ENCODE measurements around the gene SLC26A1. TPM values are rescaled to one million over a fixed set of nuclear protein-coding genes. Genes with fewer than 3 reads are reported as not detected.

Gene SLC26A1
- total and polyA plus RNA-seq, 2 of the 13 experiments (the other 11 are each of a cell fraction or from before 2014, with no cell fraction given), result 5.4 to 22.9 TPM

GRCh38 chr4:992297-993110 lies 700 bp downstream of the SLC26A1 start (continued):
- peak; percentile 91 for TF ChIP-seq TCF7 (IDR thresholded peaks at IDR 0.05; ENCODE audit: low read depth)
- no peak for TF ChIP-seq E2F1 (CRISPR knock-in tag; IDR thresholded peaks at IDR 0.05)
- peak; percentile 73 for TF ChIP-seq ZFY (CRISPR knock-in tag; IDR thresholded peaks at IDR 0.05)
- no peak for TF ChIP-seq PTBP1 (IDR thresholded peaks at IDR 0.05; ENCODE audit: low read depth, low read length, poor library complexity, severe bottlenecking)
- no peak for TF ChIP-seq ZSCAN12 (CRISPR knock-in tag; IDR thresholded peaks at IDR 0.05)
- 0 out of 2 replicates have a peak, but pooled peaks have one; percentile 63 for TF ChIP-seq ZSCAN25 (CRISPR knock-in tag; IDR thresholded peaks at IDR 0.05)
- peak; percentile 79 for TF ChIP-seq KDM2A (CRISPR knock-in tag; IDR thresholded peaks at IDR 0.05; ENCODE audit: borderline replicate concordance, low read depth)
- peak; percentile 93 for TF ChIP-seq ZNF563 (CRISPR knock-in tag; IDR thresholded peaks at IDR 0.05)
- no peak for TF ChIP-seq CEBPZ (IDR thresholded peaks at IDR 0.05; ENCODE audit: low read length)
- peak; percentile 21 for TF ChIP-seq MED8 (CRISPR knock-in tag; IDR thresholded peaks at IDR 0.05; ENCODE audit: insufficient replicate concordance)
- TF ChIP-seq ZSCAN9 (CRISPR knock-in tag; IDR thresholded peaks at IDR 0.05; ENCODE audit: borderline replicate concordance), result peak; percentile 77
- TF ChIP-seq ZNF12 (CRISPR knock-in tag; IDR thresholded peaks at IDR 0.05), result peak; percentile 57; the same call in 1 of the 2 replicates
- peak; percentile 85 for TF ChIP-seq NR2C2 (CRISPR knock-in tag; IDR thresholded peaks at IDR 0.05; ENCODE audit: borderline replicate concordance)
- TF ChIP-seq PAX8 (CRISPR knock-in tag; IDR thresholded peaks at IDR 0.05; ENCODE audit: borderline replicate concordance), result 0 out of 2 replicates have a peak, but pooled peaks have one; percentile 9
- peak; percentile 64; the same call in 1 of the 2 replicates for TF ChIP-seq MYC (CRISPR knock-in tag; IDR thresholded peaks at IDR 0.05; ENCODE audit: borderline replicate concordance)
- no peak for TF ChIP-seq MAFK (conservative IDR thresholded peaks at IDR 0.05 in 1 of 2, IDR thresholded peaks at IDR 0.05 in 1 of 2; ENCODE audit: low read length in 2 of 2)
- TF ChIP-seq GLMP (CRISPR knock-in tag; IDR thresholded peaks at IDR 0.05; ENCODE audit: borderline replicate concordance), result no peak
- TF ChIP-seq ZNF644 (CRISPR knock-in tag; IDR thresholded peaks at IDR 0.05; ENCODE audit: low read depth), result no peak
- no peak; the same call in 1 of the 2 replicates for TF ChIP-seq ZBTB10 (CRISPR knock-in tag; IDR thresholded peaks at IDR 0.05; ENCODE audit: borderline replicate concordance)
- TF ChIP-seq DMAP1 (CRISPR knock-in tag; IDR thresholded peaks at IDR 0.05), result peak; percentile 66; the same call in 1 of the 2 replicates
- peak; percentile 98 for TF ChIP-seq SP5 (CRISPR knock-in tag; IDR thresholded peaks at IDR 0.05; ENCODE audit: borderline replicate concordance, low read depth)

All from HepG2 (cell line).